ENCODE data around the gene BIN2. TPM values are rescaled to one million over a fixed set of nuclear protein-coding genes. Genes with fewer than 3 reads are reported as not detected.

Gene BIN2
- total and polyA plus RNA-seq, 9 of the 15 experiments (the other 6 are each of a cell fraction or from before 2014, with no cell fraction given), result 0.04 to 0.39 (median 0.25) TPM; not detected in 1

- TF ChIP-seq REST (IDR thresholded peaks at IDR 0.05; ENCODE audit: borderline replicate concordance) (peak; percentile 94), REST (CRISPR knock-in tag; IDR thresholded peaks at IDR 0.05; ENCODE audit: low read depth) (no peak), PHF8 (IDR thresholded peaks at IDR 0.05; ENCODE audit: borderline replicate concordance, low read length) (no peak), RBBP5 (IDR thresholded peaks at IDR 0.05; ENCODE audit: borderline replicate concordance, insufficient read depth, low read length, poor library complexity, severe bottlenecking) (no peak), ZNF76 (CRISPR knock-in tag; IDR thresholded peaks at IDR 0.05; ENCODE audit: borderline replicate concordance) (no peak), FOXJ2 (tag; IDR thresholded peaks at IDR 0.05) (no peak), HDAC8 (tag; IDR thresholded peaks at IDR 0.05) (no peak), SUPT5H (IDR thresholded peaks at IDR 0.05) (no peak), PTBP1 (IDR thresholded peaks at IDR 0.05; ENCODE audit: low read depth, low read length) (no peak), ZNF668 (CRISPR knock-in tag; IDR thresholded peaks at IDR 0.05) (no peak), TRIM24 (IDR thresholded peaks at IDR 0.05) (no peak), HNRNPUL1 (IDR thresholded peaks at IDR 0.05; ENCODE audit: low read length) (no peak), NELFE (IDR thresholded peaks at IDR 0.05; ENCODE audit: insufficient read depth, insufficient read length) (no peak), TAF1 (IDR thresholded peaks at IDR 0.05; ENCODE audit: control insufficient read depth, extremely low read depth, insufficient read depth, low read length, severe bottlenecking) (no peak), ZNF121 (CRISPR knock-in tag; conservative IDR thresholded peaks at IDR 0.05) (no peak), NR4A1 (CRISPR knock-in tag; IDR thresholded peaks at IDR 0.05) (no peak), NR4A1 (tag; IDR thresholded peaks at IDR 0.05) (no peak), BCLAF1 (IDR thresholded peaks at IDR 0.05; ENCODE audit: borderline replicate concordance in 1 of 2, control insufficient read depth in 1 of 2, low read depth in 2 of 2, low read length in 1 of 2) (no peak)
Observed at GRCh38 chr12:51341251-51342007, 17.5 kb upstream of the BIN2 start (continued).

All from K562 (cell line).